Gastrocnemius medialis (tissue), 4 donors: Measurements from ENCODE around the gene SGMS1. TPM values are rescaled to one million over a fixed set of nuclear protein-coding genes. Genes with fewer than 3 reads are reported as not detected.

Experiments
- ATAC-seq, 2 donors: fragments of 150-250 bp; one replicate each; pipeline ENCODE4 v1.9.1; 2016
- DNase-seq, 2 donors: peaks; one replicate each; pipeline ENCODE4 v3.0.0-alpha.2; 2019
- H3K27ac ChIP-seq, 4 donors: fragments of 200-600 bp; sonication (generic); 1 replicate in 1 of 4; 2 replicates in 3 of 4; pipeline ENCODE4 v1.5.1; 2016 to 2018; ENCODE audit warnings: mild to moderate bottlenecking in 2 of 4, moderate library complexity in 1 of 4
- H3K27me3 ChIP-seq, 3 donors: fragments of 200-600 bp; sonication (generic) in 2 of 3; 1 replicate in 1 of 3; 2 replicates in 2 of 3; pipeline versions ENCODE4 v1.5.1 to v1.6.0; 2016 to 2019; ENCODE audit warnings: mild to moderate bottlenecking in 1 of 3, moderate library complexity in 1 of 3
- H3K36me3 ChIP-seq, 2 donors: fragments of 200-600 bp; sonication (generic) in 1 of 2; one replicate each; pipeline ENCODE4 v1.5.1; 2017 to 2018
- H3K4me1 ChIP-seq, 2 donors: fragments of 200-600 bp; sonication (generic) in 1 of 2; one replicate each; pipeline ENCODE4 v1.5.1; 2016 to 2017; ENCODE audit warnings: mild to moderate bottlenecking in 2 of 2
- H3K4me3 ChIP-seq, 4 donors: fragments of 200-600 bp; sonication (generic) in 3 of 4; 1 replicate in 1 of 4; 2 replicates in 3 of 4; pipeline ENCODE4 v1.5.1; 2016 to 2019; ENCODE audit warnings: mild to moderate bottlenecking in 2 of 4
- H3K9me3 ChIP-seq, 3 donors: fragments of 200-600 bp; sonication (generic) in 2 of 3; 1 replicate in 1 of 3; 2 replicates in 2 of 3; pipeline ENCODE4 v1.5.1; 2016 to 2019
- POLR2A ChIP-seq, 2 donors: fragments of 450-650 bp; IDR thresholded peaks; one replicate each; pipeline ENCODE4 v1.6.1; 2017; ENCODE audit warnings: antibody characterized with exemption in 2 of 2, mild to moderate bottlenecking in 2 of 2, moderate library complexity in 2 of 2
- in situ Hi-C, 4 donors: fragments of 200-750 bp; cut with MboI; loops; one replicate each; pipeline versions ENCODE4 v1.15.0 to v1.8.0; 2017; ENCODE audit warnings: low sequenced_read_pairs in 4 of 4
- intact Hi-C: fragments of 100-400 bp; cut with DNase I; formaldehyde crosslinking; loops from one replicate; pipeline ENCODE4 v1.15.1; 2023; ENCODE audit warnings: low total_unique reads
- total RNA-seq, 4 donors: library from RNA; depleted of rRNA; stranded (reverse); fragments of >200 nt; gene quantifications; one replicate each; pipeline versions ENCODE4 v1.1.0 to v1.2.3, GENCODE V29; 2016
- TF ChIP-seq, protein P1 (sequence below), 5 experiments: fragments of 450-650 bp in 3 of 5; fragments of 200-600 bp in 2 of 5; sonication (generic) in 2 of 5; IDR thresholded peaks in 4 of 5; conservative IDR thresholded peaks in 1 of 5; 1 replicate in 4 of 5; 2 replicates in 1 of 5; pipeline ENCODE4 v1.5.1; 2016 to 2019; ENCODE audit warnings: antibody characterized with exemption in 5 of 5, mild to moderate bottlenecking in 3 of 5, moderate library complexity in 3 of 5

SGMS1 gene
- total RNA-seq, 4 donors from 2014 or later, result 17.6 to 30.7 (median 25.0) TPM

DNA sequence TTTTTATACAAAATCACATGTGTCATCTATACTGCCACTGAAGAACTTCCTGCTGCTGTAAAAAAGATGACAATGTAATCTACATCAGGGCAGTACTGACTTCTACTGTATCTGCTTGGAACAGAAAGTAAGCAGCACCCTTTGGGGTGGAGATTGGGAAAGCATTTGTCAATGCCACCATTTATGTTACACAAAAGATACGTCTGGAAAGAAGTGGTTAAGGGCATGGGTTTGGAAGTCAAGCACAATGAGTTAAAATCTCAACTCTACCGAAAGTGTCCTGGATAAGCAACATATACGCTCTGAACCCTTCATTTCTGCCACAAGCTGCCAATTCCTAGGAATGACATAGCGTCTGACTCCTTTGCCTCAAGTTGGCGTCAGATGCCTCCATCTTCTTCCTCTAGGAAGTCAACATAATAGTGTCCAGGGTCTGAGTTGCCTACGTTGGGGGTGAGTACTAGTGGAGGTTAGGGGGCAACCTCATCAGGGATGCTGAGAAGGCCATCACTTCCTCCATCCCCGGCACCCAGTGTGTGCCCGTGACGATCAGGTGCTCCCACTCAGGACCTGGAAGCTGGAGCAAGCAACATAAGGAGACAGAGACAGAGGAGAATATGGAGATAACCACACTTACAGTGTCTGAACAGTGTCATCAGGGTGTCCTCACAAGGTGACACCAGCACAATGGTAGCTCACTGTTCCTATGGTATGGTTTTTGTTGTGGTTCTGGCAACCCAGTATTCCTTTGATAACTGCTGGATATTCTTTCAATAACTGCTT lies 58.3 kb downstream of the SGMS1 start:
- H3K4me1 ChIP-seq, result peaks cover 16 to 24% of the 10 kb centered on the region in 2 donors
- DNase-seq (no peak), ATAC-seq (no peak)
- no peaks in the 10 kb centered on the region for H3K9me3 ChIP-seq
- in situ Hi-C loops (no loop called here), intact Hi-C loops (no loop called here)
- no peak overlapping the region for H3K4me3 ChIP-seq
- no peak overlapping the region for H3K27ac ChIP-seq
- H3K36me3 ChIP-seq, result no peaks in the 10 kb centered on the region
- no peak for TF ChIP-seq POLR2A (IDR thresholded peaks at IDR 0.05)
- TF ChIP-seq, protein P1, sequence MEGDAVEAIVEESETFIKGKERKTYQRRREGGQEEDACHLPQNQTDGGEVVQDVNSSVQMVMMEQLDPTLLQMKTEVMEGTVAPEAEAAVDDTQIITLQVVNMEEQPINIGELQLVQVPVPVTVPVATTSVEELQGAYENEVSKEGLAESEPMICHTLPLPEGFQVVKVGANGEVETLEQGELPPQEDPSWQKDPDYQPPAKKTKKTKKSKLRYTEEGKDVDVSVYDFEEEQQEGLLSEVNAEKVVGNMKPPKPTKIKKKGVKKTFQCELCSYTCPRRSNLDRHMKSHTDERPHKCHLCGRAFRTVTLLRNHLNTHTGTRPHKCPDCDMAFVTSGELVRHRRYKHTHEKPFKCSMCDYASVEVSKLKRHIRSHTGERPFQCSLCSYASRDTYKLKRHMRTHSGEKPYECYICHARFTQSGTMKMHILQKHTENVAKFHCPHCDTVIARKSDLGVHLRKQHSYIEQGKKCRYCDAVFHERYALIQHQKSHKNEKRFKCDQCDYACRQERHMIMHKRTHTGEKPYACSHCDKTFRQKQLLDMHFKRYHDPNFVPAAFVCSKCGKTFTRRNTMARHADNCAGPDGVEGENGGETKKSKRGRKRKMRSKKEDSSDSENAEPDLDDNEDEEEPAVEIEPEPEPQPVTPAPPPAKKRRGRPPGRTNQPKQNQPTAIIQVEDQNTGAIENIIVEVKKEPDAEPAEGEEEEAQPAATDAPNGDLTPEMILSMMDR (IDR thresholded peaks at IDR 0.05 in 4 of 5, conservative IDR thresholded peaks at IDR 0.05 in 1 of 5), result no peak
- H3K27me3 ChIP-seq, result no peaks in the 10 kb centered on the region

DNA sequence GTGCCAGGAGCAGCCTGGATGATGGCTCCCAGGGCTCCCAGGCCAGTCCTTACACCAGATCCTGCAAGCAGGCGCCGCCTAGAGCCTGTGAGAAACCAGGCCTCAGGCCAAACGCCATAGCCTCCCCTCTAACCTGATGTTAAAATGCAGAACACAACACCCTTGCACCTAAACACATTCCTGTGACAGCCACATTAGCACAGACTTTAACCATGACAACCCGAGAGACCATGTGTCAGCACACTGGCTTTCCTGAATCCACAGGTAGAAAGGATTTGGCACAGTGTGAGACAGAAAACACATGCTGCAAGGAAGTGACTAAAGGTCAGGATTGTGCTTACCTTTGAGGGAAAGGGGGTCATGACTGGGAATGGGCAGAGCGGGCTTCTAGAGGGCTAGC lies 59.9 kb downstream of the SGMS1 start:
- no peak overlapping the region for H3K4me3 ChIP-seq
- intact Hi-C loops, result no loop called here
- no peak overlapping the region for H3K27ac ChIP-seq
- in situ Hi-C loops, result no loop called here
- no peak for DNase-seq
- peaks cover 22 to 30% of the 10 kb centered on the region in 2 donors for H3K4me1 ChIP-seq
- no peaks in the 10 kb centered on the region for H3K27me3 ChIP-seq
- H3K36me3 ChIP-seq, result no peaks in the 10 kb centered on the region
- ATAC-seq, result no peak
- no peaks in the 10 kb centered on the region for H3K9me3 ChIP-seq
- no peak for TF ChIP-seq POLR2A (IDR thresholded peaks at IDR 0.05)
- TF ChIP-seq, protein P1 (IDR thresholded peaks at IDR 0.05 in 4 of 5, conservative IDR thresholded peaks at IDR 0.05 in 1 of 5), result no peak

DNA sequence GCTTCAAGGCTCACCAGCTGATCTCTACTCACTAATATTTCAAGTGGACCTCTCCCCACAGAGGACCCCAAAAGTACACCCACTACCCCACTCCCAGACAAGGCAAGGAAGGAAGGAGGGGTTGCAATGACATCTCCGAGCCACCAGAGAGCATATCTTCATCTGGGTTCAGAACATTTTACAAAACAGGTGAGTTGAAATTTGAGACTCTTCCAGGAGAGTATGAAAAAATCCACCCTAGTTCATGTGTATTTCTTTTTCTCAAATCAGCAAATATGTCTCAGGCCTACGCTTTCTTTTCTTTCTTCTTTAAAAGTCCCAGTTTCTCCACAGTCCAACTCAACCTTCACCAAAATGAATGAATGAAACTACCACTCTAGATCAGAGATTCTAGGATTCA lies 61.9 kb downstream of the SGMS1 start:
- ATAC-seq, result peak; percentile 60 to 62
- no peak for DNase-seq
- intact Hi-C loops (loop anchor here (1.0 kb wide), 1 partner anchor 63 kb away; no protein-coding TSS in a partner anchor), in situ Hi-C loops (no loop called here)
- no peaks in the 10 kb centered on the region for H3K36me3 ChIP-seq
- H3K4me1 ChIP-seq, result peaks cover 31 to 32% of the 10 kb centered on the region in 2 donors
- H3K9me3 ChIP-seq, result no peaks in the 10 kb centered on the region
- peak overlapping the region in 1 of 4 donors; percentile 18 for H3K27ac ChIP-seq
- H3K4me3 ChIP-seq, result no peak overlapping the region
- H3K27me3 ChIP-seq, result no peaks in the 10 kb centered on the region
- TF ChIP-seq, protein P1 (IDR thresholded peaks at IDR 0.05 in 4 of 5, conservative IDR thresholded peaks at IDR 0.05 in 1 of 5), result peak; percentile 39 to 66 (median 55)
- no peak for TF ChIP-seq POLR2A (IDR thresholded peaks at IDR 0.05)

GRCh38 chr10:50561266-50561665 lies 62.5 kb downstream of the SGMS1 start:
- peaks cover 34 to 35% of the 10 kb centered on the region in 2 donors for H3K4me1 ChIP-seq
- H3K27me3 ChIP-seq, result no peaks in the 10 kb centered on the region
- no peak overlapping the region for H3K4me3 ChIP-seq
- no peaks in the 10 kb centered on the region for H3K36me3 ChIP-seq
- no peak for TF ChIP-seq POLR2A (IDR thresholded peaks at IDR 0.05)
- TF ChIP-seq, protein P1 (IDR thresholded peaks at IDR 0.05 in 4 of 5, conservative IDR thresholded peaks at IDR 0.05 in 1 of 5), result no peak
- intact Hi-C loops, result loop anchor here (1.0 kb wide), 1 partner anchor 64 kb away; no protein-coding TSS in a partner anchor
- in situ Hi-C loops, result no loop called here
- peak overlapping the region in 1 of 4 donors; percentile 18 for H3K27ac ChIP-seq
- DNase-seq (no peak), ATAC-seq (peak; percentile 47 to 60)
- no peaks in the 10 kb centered on the region for H3K9me3 ChIP-seq
